GM12878 (cell line): ENCODE data around the gene BCL2L12. TPM values are rescaled to one million over a fixed set of nuclear protein-coding genes. Genes with fewer than 3 reads are reported as not detected.
A peak's percentile ranks its signal among the peaks of the same experiment; 100 is the strongest.

Experiments
- ATAC-seq: fragments of 200-7000 bp; cut with Tn5 transposase; 3 replicates; pipeline ENCODE4 v1.9.1; 2020; ENCODE audit warnings: mild to moderate bottlenecking, moderate library complexity
- BruUV-seq: library from RNA; stranded (reverse); fragments of 400-500 nt; replicated peaks from 2 replicates; lab custom pipeline; 2021; lab: Mats Ljungman, UMichigan
- CTCF ChIA-PET: fragments of 300-600 bp; sonication (Branson Sonifier 250); formaldehyde crosslinking; extraction: SDS; loops from one replicate; lab custom pipeline; 2021; ENCODE audit warnings: inconsistent platforms; lab: Yijun Ruan, JAX
- POLR2A ChIA-PET: fragments of 350-600 bp; formaldehyde crosslinking; extraction: SDS; loops from one replicate; lab custom pipeline; 2021; ENCODE audit warnings: inconsistent platforms; lab: Charles Lee
- RAD21 ChIA-PET: fragments of 300-600 bp; sonication (Branson Sonifier 250); formaldehyde crosslinking; loops from one replicate; lab custom pipeline; 2023; ENCODE audit warnings: antibody characterized with exemption; ENCODE audit not compliant: unreplicated experiment; lab: Charles Lee
- SMC1A ChIA-PET: fragments of 300-600 bp; sonication (Branson Sonifier 250); formaldehyde crosslinking; loops from one replicate; lab custom pipeline; 2023; ENCODE audit not compliant: unreplicated experiment, uncharacterized antibody; lab: Charles Lee
- DNase-seq: peaks from one replicate; pipeline ENCODE4 v3.0.0-alpha.2; 2011; ENCODE audit warnings: low read depth, low spot score
- FAIRE-seq: peaks from 3 replicates; lab custom pipeline; 2011; peaks lifted over from hg19 to GRCh38; lab: Jason Lieb, UNC
- H2AFZ ChIP-seq: 2 replicates; pipeline ENCODE4 v1.6.0; 2011; ENCODE audit warnings: low read depth, low read length, control low read depth; ENCODE audit not compliant: control insufficient read depth
- H3K27ac ChIP-seq: 2 replicates; pipeline ENCODE4 v1.5.1; 2011; ENCODE audit warnings: control low read depth; ENCODE audit not compliant: control insufficient read depth, insufficient read depth
- H3K27me3 ChIP-seq, 2 experiments: replicated peaks in 1 of 2; 2 replicates each; pipeline versions ENCODE4 v1.6.0 to v1.6.1; 2011; ENCODE audit warnings: low read length in 1 of 2; ENCODE audit not compliant: control insufficient read depth in 2 of 2, insufficient read depth in 2 of 2
- H3K36me3 ChIP-seq, 2 experiments: 2 replicates each; pipeline ENCODE4 v1.5.1; 2011; ENCODE audit warnings: low read length in 1 of 2; ENCODE audit not compliant: control insufficient read depth in 2 of 2, insufficient read depth in 2 of 2
- H3K4me1 ChIP-seq: 2 replicates; pipeline ENCODE4 v1.6.1; 2011; ENCODE audit warnings: mild to moderate bottlenecking, low read length, moderate library complexity, mixed read lengths; ENCODE audit not compliant: control insufficient read depth, insufficient read depth
- H3K4me2 ChIP-seq: 2 replicates; pipeline ENCODE4 v1.6.0; 2011; ENCODE audit warnings: control low read depth; ENCODE audit not compliant: control insufficient read depth, insufficient read depth
- H3K4me3 ChIP-seq: fragments of 200-600 bp; sonication (generic); 2 replicates; pipeline ENCODE4 v1.5.1; 2016
- H3K79me2 ChIP-seq: 2 replicates; pipeline ENCODE4 v1.6.0; 2011; ENCODE audit warnings: low read length; ENCODE audit not compliant: control insufficient read depth, insufficient read depth
- H3K9ac ChIP-seq: 2 replicates; pipeline ENCODE4 v1.8.0; 2011; ENCODE audit warnings: low read length, control low read depth, mixed read lengths; ENCODE audit not compliant: control insufficient read depth, insufficient read depth
- H3K9me3 ChIP-seq: replicated peaks from 3 replicates; pipeline ENCODE4 v1.5.1; 2011; ENCODE audit warnings: mild to moderate bottlenecking, low read length; ENCODE audit not compliant: control insufficient read depth, insufficient read depth
- H4K20me1 ChIP-seq: 2 replicates; pipeline ENCODE4 v1.6.0; 2011; ENCODE audit not compliant: control insufficient read depth, insufficient read depth
- CBX5 ChIP-seq: sonication (generic); IDR thresholded peaks from 2 replicates; pipeline ENCODE4 v1.6.1; 2016; ENCODE audit warnings: low read depth, moderate library complexity, mild to moderate bottlenecking, inconsistent platforms
- HCFC1 ChIP-seq: fragments of 150-350 bp; IDR thresholded peaks from 2 replicates; pipeline ENCODE4 v1.6.1; 2014; ENCODE audit warnings: low read length
- MXI1 ChIP-seq: fragments of 150-350 bp; IDR thresholded peaks from 2 replicates; pipeline ENCODE4 v1.6.1; 2011; ENCODE audit warnings: low read depth, mild to moderate bottlenecking, inconsistent platforms, low read length, improper control_type of control experiment
- MYB ChIP-seq: fragments of 150-350 bp; IDR thresholded peaks from 2 replicates; pipeline ENCODE4 v1.6.1; 2014; ENCODE audit warnings: mild to moderate bottlenecking, low read depth, low read length, borderline replicate concordance
- WGBS: methylation state at CpG from one replicate; pipeline ENCODE4 v1.1.6; 2016; ENCODE audit warnings: low lambda C conversion rate; ENCODE audit not compliant: insufficient replicate concordance, insufficient coverage; ENCODE audit errors: missing lambda C conversion rate; 5-methylcytosine and 5-hydroxymethylcytosine counted together
- in situ Hi-C: fragments of 300-500 bp; cut with MboI; formaldehyde crosslinking; loops from 9 replicates; pipeline ENCODE4 v1.14.3; 2018; ENCODE audit warnings: mixed read lengths
- intact Hi-C: fragments of 100-400 bp; cut with micrococcal nuclease; formaldehyde crosslinking; loops from one replicate; pipeline ENCODE4 v1.14.2; 2022; ENCODE audit not compliant: unreplicated experiment
- polyA plus RNA-seq, 11 experiments: library from polyadenylated mRNA; depleted of rRNA in 4 of 11; unstranded in 6 of 11; stranded (reverse) in 5 of 11; fragments of >200 nt; fragmentation: Nextera tagmentation in 4 of 11; fragmentation: Illumina TruSeq in 1 of 11; extraction: Ambion mirVana in 4 of 11; extraction: Trizol in 1 of 11; gene quantifications; 1 replicate in 1 of 11; 2 replicates in 10 of 11; pipeline versions ENCODE4 v1.2.1 to v1.2.3, GENCODE V29; 2011 to 2016; ENCODE audit warnings: inconsistent platforms in 2 of 11, missing spikeins in 2 of 11, low read depth in 1 of 11
- total RNA-seq, 4 experiments: library from RNA; depleted of rRNA in 3 of 4; stranded (reverse); fragments of >200 nt in 3 of 4; fragmentation: Illumina TruSeq in 1 of 4; extraction: Trizol in 1 of 4; gene quantifications; 2 replicates each; pipeline versions ENCODE4 v1.2.1 to v1.2.3, GENCODE V29; 2013 to 2021
- TF ChIP-seq, protein P1 (sequence below), 3 experiments: IDR thresholded peaks in 2 of 3; conservative IDR thresholded peaks in 1 of 3; 2 replicates each; pipeline ENCODE4 v1.5.1; 2011; ENCODE audit warnings: low read depth in 3 of 3, low read length in 3 of 3, mild to moderate bottlenecking in 3 of 3, control low read depth in 2 of 3, moderate library complexity in 2 of 3, inconsistent platforms in 1 of 3, mixed read lengths in 1 of 3; ENCODE audit not compliant: control insufficient read depth in 2 of 3, insufficient read depth in 1 of 3; ENCODE audit errors: extremely low read depth in 1 of 3

The BCL2L12 gene
- total and polyA plus RNA-seq, 10 of the 15 experiments (the other 5 are each of a cell fraction or from before 2014, with no cell fraction given), result 1.8 to 143 (median 50.4) TPM

DNA sequence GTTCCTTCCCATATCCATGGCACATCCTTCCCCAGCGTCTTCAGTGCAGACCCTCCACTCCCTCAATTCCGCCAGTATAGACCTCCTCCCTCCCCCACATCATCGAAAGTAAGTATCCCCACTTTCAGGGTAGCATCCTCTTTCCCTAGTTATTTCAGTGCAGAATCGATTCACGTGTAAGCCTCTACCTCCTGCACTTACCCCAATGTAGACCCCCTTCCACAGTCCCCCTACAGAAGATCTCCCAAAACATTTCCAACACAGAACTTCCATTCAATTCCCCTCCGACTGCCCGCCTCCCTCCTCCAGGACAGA, 740 bp upstream of the BCL2L12 start (continued):
- TF ChIP-seq, protein P1, sequence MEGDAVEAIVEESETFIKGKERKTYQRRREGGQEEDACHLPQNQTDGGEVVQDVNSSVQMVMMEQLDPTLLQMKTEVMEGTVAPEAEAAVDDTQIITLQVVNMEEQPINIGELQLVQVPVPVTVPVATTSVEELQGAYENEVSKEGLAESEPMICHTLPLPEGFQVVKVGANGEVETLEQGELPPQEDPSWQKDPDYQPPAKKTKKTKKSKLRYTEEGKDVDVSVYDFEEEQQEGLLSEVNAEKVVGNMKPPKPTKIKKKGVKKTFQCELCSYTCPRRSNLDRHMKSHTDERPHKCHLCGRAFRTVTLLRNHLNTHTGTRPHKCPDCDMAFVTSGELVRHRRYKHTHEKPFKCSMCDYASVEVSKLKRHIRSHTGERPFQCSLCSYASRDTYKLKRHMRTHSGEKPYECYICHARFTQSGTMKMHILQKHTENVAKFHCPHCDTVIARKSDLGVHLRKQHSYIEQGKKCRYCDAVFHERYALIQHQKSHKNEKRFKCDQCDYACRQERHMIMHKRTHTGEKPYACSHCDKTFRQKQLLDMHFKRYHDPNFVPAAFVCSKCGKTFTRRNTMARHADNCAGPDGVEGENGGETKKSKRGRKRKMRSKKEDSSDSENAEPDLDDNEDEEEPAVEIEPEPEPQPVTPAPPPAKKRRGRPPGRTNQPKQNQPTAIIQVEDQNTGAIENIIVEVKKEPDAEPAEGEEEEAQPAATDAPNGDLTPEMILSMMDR (IDR thresholded peaks at IDR 0.05 in 2 of 3, conservative IDR thresholded peaks at IDR 0.05 in 1 of 3; ENCODE audit: control insufficient read depth in 2 of 3, extremely low read depth in 1 of 3, insufficient read depth in 1 of 3, low read depth in 3 of 3, low read length in 3 of 3), result no peak
- no peak for TF ChIP-seq MXI1
- no peak for TF ChIP-seq CBX5

DNA sequence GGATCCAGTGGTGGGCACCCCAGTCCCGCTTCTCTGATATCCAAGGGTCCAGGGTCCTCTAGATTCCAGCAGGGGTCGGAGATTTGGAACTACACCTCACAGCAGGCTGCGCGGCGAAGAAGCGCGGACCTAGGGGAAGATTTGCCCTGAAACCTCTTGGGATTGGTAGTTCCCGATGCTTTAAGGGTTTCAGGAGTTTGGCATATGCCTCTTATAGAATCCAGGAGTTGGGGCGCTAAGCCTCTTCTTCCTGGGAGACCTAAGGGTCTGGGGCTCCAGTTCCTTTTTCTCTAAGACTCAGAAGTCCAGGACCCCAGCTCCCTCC, 349 bp downstream of the BCL2L12 start:
- H3K27me3 ChIP-seq, result no peaks in the 10 kb centered on the region
- ATAC-seq, result peak; percentile 6; the same call in 2 of the 3 replicates
- no peak for DNase-seq
- H3K4me2 ChIP-seq, result peak overlapping the region; percentile 81
- ChIA-PET POLR2A (interaction anchor here (0.6 to 6.0 kb wide), 5 partner anchors 11 to 528 kb away, joined by 6 to 126 read pairs (median 7); partner anchors contain the start of genes AP2A1, NOSIP, PRMT1 and PRRG2), RAD21 (interaction anchor here (1.0 to 3.4 kb wide), 4 partner anchors 9 to 76 kb away, joined by 5 to 34 read pairs (median 8); partner anchors contain the start of genes PRMT1, RRAS and SCAF1), CTCF (interaction anchor here (0.7 to 5.5 kb wide), 6 partner anchors 10 to 96 kb away, joined by 3 to 80 read pairs (median 8); partner anchors contain the start of genes PRMT1, PRRG2, RRAS and SCAF1), SMC1A (interaction anchor here (1.1 to 2.2 kb wide), 4 partner anchors 11 to 26 kb away, joined by 4 to 9 read pairs (median 6); partner anchors contain the start of gene RRAS)
- peak overlapping the region; percentile 97 for H3K9ac ChIP-seq
- H3K4me1 ChIP-seq, result peaks cover 14% of the 10 kb centered on the region
- H3K4me3 ChIP-seq, result peak overlapping the region; percentile 99
- intact Hi-C loops, result no loop called here
- TSS peak; percentile 77 for BruUV-seq
- no peaks in the 10 kb centered on the region for H3K9me3 ChIP-seq
- peaks cover 12 to 15% of the 10 kb centered on the region in 2 experiments for H3K36me3 ChIP-seq
- in situ Hi-C loops, result loop anchor here (5.0 kb wide), 1 partner anchor 169 kb away; the partner anchor contains the start of gene RPS11
- H3K27ac ChIP-seq, result peak overlapping the region; percentile 88
- peak overlapping the region; percentile 68 for H2AFZ ChIP-seq
- FAIRE-seq, result no peak
- under 1% methylated on average over 9 of the region's 9 CpGs for WGBS
- peaks cover 4% of the 10 kb centered on the region for H4K20me1 ChIP-seq
- TF ChIP-seq HCFC1 (peak; percentile 8; the same call in 1 of the 2 replicates), MYB (no peak)
- H3K79me2 ChIP-seq, result peaks cover 36% of the 10 kb centered on the region
